ENCODE data around the gene SLC35D3.
"Not testable (repeated sequence)": the region's sequence is repeated elsewhere in the genome, so short reads cannot be mapped to it uniquely, and the experiment has no call there.

Gene SLC35D3

DNA sequence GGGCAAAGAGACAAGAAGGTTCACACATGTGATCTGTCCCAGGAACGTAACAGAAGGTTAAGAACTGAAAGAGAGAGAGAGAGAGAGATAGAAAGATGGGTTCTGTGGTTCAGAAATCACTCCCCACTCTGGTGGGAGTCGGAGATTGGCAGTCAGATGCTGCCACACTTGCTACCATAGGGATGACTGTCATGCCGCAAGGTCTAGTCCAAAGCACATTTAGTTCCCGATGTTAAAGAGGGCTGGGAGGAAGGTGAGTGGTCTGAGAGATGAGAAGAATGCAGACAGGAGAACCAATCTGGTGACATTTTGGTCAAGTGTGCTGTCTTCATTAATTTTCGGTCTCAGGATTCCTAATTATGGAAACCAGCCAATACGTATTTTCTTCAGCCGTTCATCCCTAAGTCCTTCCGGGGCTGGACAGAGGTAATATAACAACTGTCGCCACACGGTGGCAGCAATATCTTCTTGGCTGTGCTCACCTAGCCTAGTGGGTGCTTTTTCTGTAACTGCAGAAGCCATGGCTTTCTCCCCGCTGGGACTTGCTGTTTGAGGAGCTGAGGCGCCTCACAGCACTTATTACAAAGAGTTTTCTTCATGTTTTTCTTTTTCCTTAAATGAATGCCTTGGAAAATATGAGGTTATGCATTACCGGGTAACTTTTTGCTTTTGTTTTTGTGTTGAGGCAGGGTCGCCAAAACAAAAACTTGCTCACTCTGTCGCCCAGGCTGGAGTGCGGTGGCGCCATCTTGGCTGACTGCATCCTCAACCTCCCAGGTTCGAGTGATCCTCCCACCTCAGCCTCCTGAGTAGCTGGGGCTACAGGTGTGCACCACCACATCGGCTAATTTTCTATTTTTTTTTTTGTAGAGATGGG is 46.0 kb downstream of the SLC35D3 start:
- DNase-seq, result peak; percentile 79

DNA sequence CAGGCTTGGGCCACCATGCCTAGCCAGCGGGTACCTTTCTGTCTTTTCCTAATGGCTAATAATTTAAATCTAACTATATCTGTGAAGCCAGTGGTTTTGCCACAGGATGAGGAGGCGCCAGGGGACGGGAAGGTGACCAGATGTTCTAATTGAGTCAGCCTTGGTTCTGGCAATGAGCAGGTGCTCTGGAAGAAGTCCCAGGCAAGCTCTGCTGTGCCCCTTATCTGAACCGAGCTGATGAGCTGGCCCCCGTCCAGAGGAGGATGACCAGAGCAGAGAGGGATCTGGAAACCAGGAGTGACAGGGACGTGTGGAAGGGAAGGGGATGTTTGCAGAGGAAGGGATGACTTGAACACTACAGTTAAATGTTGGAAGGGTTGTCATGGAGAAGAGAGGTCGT is 46.7 kb downstream of the SLC35D3 start:
- DNase-seq, result no peak

DNA sequence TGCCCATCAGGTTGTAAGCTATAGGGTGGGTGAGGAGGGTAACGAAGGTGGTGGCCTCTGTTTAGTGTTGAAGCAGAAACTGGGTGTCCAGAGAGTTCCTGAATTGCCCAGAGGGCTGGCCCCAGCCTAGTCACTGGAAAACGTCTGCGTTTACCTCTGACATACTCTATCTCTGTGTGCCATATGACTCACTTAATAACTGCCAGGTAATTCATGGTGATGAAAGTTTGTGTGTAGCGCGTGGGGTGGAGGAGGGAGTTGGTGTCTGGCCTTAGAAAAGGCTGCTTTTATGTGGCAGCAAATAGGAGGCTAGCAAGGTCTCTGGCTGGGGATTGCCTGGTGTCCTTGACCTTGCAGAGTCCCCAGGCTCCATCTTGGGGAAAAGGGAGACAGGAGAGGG is 47.3 kb downstream of the SLC35D3 start:
- no peak for DNase-seq

DNA sequence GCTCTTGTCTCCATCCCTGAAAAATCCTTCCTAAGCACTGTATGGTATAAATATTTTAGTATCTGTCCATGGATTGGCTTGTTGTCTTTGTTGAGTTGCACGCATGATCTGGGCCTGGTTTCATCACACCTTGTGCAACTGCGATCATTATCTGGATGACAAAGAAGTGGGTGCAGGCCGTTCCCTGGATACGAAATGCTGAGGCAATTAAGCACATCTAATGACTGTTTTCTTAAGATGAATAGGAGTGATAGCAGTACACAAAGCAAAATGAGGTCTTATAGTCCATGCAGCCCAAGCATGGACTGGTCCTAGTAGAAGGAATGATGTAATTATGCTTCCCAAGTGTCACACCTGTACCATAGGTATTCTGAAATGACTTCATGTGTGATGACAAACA is 47.8 kb downstream of the SLC35D3 start:
- no peak for DNase-seq

DNA sequence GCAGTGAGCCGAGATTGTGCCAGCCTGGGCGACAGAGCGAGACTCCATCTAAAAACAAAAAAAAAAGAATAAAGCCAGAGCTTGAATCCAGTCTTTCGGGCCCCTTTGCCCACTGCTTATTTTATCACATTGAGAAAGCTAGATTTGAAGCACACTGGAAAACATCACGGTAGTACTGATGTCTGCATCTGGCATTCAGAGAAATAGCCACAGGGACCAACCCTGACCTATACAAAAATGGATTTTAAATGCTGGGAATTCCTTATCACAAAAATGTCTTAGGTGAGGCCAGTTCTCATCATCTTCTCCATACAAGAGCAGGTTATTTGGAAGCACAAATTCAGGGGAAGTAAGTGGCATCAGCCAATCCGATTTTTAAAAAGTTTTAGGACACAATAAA is 49.5 kb downstream of the SLC35D3 start:
- no peak for DNase-seq

DNA sequence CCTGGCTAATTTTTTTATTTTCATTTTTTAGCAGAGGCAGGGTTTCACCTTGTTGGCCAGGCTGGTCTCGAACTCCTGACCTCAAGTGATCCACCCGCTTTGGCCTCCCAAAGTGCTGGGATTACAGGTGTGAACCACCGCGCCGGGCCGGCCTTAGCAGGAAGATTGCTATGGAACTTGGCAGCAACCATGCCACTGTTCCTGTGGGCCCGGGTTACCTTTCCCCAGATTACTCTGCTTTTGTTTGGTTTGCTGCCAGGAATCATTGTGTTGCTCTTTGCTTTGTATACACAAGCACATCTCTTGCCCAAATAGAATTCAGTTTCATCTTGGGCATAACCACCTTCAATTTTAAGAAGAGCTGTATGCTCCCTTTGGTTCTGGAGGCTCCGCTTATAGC is 51.7 kb downstream of the SLC35D3 start:
- not testable (repeated sequence) for DNase-seq
